SHP77 (cell line): Measurements from ENCODE around the gene PLCE1.

Source experiments
- DNase-seq, 2 experiments: peaks; one replicate each; lab custom pipeline; 2025; lab: John Stamatoyannopoulos, UW

PLCE1 gene

GRCh38 chr10:93994438-93994801, 689 bp downstream of the PLCE1 start:
- no peak for DNase-seq

GRCh38 chr10:93995182-93995581, 1.5 kb downstream of the PLCE1 start:
- no peak for DNase-seq

- DNase-seq: no peak
Observed at GRCh38 chr10:93995598-93996271, 2.0 kb downstream of the PLCE1 start.

- no peak for DNase-seq
Observed at GRCh38 chr10:93996551-93996950, 2.8 kb downstream of the PLCE1 start.

- no peak for DNase-seq
Observed at GRCh38 chr10:93997546-93997945, 3.8 kb downstream of the PLCE1 start.

GRCh38 chr10:93999401-93999851, 5.7 kb downstream of the PLCE1 start:
- DNase-seq: no peak

- DNase-seq: no peak
Observed at GRCh38 chr10:94000638-94001415, 7.1 kb downstream of the PLCE1 start.

- no peak for DNase-seq
Observed at GRCh38 chr10:94001416-94001810, 7.7 kb downstream of the PLCE1 start.

GRCh38 chr10:94002156-94002555, 8.4 kb downstream of the PLCE1 start:
- DNase-seq: no peak

GRCh38 chr10:94003488-94003887, 9.8 kb downstream of the PLCE1 start:
- DNase-seq: no peak

GRCh38 chr10:94005050-94005449, 11.3 kb downstream of the PLCE1 start:
- DNase-seq: no peak

- DNase-seq: no peak
Observed at GRCh38 chr10:94006591-94007550, 13.1 kb downstream of the PLCE1 start.

GRCh38 chr10:94008526-94008925, 14.8 kb downstream of the PLCE1 start:
- no peak for DNase-seq

GRCh38 chr10:94010116-94010515, 16.4 kb downstream of the PLCE1 start:
- DNase-seq: no peak

GRCh38 chr10:94010886-94011285, 17.2 kb downstream of the PLCE1 start:
- no peak for DNase-seq

- no peak for DNase-seq
Observed at GRCh38 chr10:94011296-94011695, 17.6 kb downstream of the PLCE1 start.

- no peak for DNase-seq
Observed at GRCh38 chr10:94012834-94013233, 19.1 kb downstream of the PLCE1 start.

- DNase-seq: no peak
Observed at GRCh38 chr10:94013331-94013760, 19.6 kb downstream of the PLCE1 start.

GRCh38 chr10:94014304-94014703, 20.6 kb downstream of the PLCE1 start:
- DNase-seq: no peak

- DNase-seq: no peak
Observed at GRCh38 chr10:94016727-94017714, 23.3 kb downstream of the PLCE1 start.

- no peak for DNase-seq
Observed at GRCh38 chr10:94018107-94018506, 24.4 kb downstream of the PLCE1 start.
